CD4-positive, alpha-beta T cell treated with Interleukin-10 for 1 hour (primary cell): ENCODE data around the gene MND1.
"Not testable (repeated sequence)": the region's sequence is repeated elsewhere in the genome, so short reads cannot be mapped to it uniquely, and the experiment has no call there.

Experiments used
- DNase-seq: peaks from one replicate; pipeline ENCODE4 v3.0.0-alpha.2; 2020

MND1 gene

DNA sequence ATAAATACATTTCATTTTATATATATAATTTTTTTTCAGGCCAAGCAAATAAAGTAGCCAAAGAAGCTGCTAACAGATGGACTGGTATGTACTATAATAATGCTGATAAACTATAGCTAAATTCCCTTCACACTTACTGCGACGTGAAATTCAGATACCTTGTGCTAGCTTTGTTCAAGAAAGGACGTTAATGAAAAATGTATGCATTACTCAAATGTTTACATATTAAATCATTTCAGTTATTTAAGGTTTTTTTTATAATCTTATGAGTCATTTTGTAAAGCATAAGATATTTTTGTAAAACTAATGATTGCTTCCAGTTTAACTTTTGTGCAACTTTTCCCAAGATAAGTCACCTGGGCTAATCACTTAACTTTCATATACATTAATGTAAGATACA is 64.4 kb downstream of the MND1 start:
- no peak for DNase-seq

GRCh38 chr4:153409412-153409811 is 64.9 kb downstream of the MND1 start:
- DNase-seq: no peak

DNA sequence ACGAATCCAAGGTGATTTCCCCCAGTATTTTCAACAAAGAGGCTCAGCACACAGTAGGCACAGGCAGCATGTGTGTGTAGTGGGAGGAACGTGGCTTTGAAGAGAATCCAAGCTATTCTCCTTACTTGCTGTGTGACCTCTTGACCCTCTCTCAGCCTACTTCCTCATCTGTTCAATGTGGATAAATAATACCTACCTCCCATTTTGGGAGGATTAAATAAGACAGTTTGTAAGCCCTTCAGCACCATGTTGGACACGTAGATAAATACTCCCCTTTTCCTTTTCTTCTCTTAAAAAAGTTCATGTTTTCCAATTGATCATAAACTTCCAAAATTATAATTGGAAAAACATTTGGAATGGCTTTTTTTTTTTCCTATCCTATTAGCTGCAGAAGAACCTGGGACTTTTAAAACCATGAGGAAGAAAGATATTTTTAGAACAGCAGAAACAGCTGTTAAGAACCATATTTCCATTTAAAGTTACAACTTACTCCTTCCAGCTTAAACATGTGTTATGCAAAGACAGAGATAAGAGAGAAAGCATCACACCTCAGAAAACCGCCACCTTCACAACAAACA is 65.5 kb downstream of the MND1 start:
- DNase-seq: no peak

GRCh38 chr4:153413842-153414241 is 69.4 kb downstream of the MND1 start:
- no peak for DNase-seq

GRCh38 chr4:153416456-153416855 is 72.0 kb downstream of the MND1 start:
- DNase-seq: not testable (repeated sequence)

- no peak for DNase-seq
Measured at GRCh38 chr4:153418121-153418520, 73.6 kb downstream of the MND1 start.

- no peak for DNase-seq
Measured at GRCh38 chr4:153418558-153418957, 74.1 kb downstream of the MND1 start.

GRCh38 chr4:153419029-153419428 is 74.5 kb downstream of the MND1 start:
- no peak for DNase-seq

DNA sequence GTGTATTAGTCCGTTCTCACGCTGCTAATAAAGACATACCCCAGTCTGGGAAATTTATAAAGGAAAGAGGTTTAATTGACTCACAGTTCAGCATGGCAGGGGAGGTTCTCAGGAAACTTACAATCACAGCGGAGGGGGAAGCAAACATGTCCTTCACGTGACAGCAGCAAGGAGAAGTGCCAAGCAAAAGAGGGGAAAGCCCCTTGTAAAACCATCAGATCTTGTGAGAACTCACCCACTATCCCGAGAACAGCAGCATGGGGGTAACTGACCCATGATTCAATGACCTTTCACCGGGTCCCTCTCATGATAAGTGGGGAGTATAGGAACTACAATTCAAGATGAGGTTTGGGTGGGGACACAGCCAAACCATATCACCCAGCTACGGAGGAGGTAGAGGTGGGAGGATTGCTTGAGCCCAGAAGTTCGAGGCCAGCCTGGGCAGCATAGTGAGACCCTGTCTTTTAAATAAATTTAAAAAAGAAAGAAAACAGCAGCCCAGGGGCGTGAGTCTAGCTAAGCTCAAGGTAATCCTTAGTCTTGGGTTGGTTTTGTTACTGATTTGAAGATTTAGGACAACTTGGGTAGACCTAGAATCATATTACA is 75.3 kb downstream of the MND1 start:
- no peak for DNase-seq

DNA sequence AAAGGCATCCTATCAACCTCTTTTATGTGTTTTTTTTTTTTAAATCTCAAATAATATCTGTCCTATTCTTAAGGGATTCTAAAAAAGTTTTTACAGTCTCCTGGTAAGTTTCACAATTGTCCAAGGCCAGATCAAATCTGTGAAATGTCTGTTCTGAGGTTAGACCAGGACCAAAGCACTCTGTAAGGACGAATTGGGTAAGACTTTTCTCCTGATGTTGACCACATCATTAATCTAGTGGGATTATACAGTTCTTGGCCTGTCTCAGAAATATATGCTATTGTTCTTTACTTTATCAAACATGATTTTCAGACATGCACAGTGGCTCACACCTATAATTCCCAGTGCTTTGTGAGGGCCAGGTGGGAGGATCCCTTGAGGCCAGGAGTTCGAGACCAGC is 75.9 kb downstream of the MND1 start:
- no peak for DNase-seq

DNA sequence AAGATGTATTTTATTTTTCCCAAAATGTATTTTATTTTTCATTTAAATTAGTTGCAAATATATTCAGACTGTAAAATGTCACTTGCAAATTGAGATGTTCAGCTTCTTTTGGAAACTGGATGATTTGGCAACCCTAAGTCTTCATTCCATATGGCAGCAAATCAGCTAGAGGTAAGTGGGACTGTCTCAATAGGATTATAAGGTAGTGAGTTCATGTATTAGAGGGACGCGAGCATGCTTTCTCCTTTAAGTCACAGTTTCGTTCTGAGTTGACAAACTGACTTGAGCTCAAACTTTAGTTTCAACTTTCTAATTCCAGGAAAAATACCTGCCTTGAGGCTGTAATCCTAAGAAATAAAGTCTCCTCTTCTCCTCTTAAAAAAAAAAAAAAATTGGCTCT is 77.5 kb downstream of the MND1 start:
- no peak for DNase-seq

DNA sequence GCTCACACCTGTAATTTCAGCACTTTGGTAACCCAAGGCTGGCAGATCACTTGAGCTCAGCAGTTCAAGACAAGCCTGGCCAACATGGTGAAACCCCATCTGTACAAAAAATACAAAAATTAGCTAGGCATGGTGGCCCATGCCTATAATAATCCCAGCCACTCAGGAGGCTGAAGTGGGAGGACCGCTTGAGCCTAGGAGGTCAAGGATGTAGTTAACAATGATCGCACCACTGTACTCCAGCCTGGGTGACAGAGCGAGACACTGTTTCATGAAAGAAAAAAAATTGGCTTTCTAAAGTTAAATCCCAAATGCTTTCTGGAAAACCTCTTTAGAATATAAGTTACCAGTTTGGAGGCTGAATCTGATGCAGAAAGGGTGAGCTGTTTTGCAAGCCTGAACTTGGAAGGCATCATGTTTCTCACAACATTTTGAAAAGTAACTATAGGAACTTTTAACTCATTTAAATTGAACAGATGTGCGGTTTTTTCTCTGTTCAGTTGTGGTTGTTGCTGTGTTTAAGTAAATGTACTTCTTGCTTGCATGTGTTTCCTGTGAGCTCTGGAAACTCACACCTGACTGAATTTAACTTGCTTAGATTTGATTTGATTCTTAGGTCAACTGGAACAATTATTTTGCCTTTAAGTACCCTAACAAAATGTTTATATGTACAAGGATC is 81.9 kb downstream of the MND1 start:
- DNase-seq: peak; percentile 46

DNA sequence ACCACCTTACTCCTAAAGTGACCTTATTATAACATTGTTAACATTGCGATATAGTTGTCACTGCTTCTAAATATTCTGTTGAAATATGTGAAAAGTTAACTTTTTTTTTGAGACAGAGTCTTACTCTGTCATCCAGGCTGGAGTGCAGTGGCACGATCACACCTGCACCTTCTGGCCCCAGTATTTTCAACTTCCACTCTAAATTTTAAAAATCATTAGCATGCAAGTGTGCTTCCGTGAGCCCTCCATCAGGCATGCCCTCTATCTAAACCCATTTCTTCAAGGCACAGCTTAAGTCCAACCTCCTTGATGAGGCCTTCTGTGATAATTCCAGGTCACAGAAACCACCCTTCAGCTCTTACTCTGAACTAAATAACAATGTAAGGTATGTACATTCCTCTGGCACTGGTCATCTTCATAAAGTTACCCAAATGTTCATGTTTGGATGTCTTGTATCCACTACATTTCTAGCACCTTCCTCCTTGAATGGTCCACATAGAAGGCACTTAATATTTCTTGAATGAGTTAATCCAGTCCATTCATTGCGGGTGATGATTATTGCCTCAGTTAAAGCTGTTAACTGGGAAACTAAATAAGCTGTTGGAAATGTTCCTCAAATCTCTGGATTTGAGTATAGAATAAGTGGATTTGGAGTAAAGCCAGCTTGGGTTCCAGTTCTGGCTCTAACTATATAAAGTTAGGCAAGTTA is 83.0 kb downstream of the MND1 start:
- DNase-seq: no peak

GRCh38 chr4:153428941-153429475 is 84.5 kb downstream of the MND1 start:
- no peak for DNase-seq

GRCh38 chr4:153432965-153433753 is 88.7 kb downstream of the MND1 start:
- DNase-seq: peak; percentile 86

DNA sequence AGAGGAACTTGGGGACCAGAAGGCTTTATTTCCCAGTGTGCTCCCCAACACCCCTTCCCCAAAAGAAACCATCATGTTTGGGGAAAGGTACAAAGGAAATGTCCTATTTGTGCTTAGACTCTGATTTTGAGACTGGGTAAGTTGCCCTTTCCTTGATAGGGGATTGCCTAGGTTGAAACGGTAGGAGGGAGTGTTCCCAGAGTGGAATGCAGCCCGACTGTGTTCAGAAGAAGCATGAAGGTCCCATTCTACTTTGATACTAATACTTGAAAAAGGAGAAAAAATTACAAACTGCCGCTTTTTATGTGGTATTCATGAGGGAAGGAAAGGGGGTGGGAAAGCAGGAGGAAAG is 89.2 kb downstream of the MND1 start:
- DNase-seq: no peak

DNA sequence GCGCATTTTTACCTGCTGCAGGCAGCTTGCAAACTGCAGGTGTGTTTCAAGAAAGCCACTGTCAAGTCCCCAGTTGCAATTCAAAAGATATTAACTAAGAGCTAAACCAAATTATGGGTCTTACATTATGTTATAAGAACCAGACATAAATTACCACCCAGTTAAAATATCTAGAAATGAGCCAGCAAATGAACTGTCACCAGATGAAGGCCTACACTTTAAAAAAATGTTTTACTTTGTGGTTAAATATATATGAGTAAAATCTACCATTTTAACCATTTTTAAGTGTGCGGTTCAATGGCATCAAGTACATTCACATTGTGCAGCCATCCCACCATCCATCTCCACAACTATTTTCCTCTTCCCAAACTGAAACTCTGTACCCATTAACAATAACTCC is 89.7 kb downstream of the MND1 start:
- DNase-seq: no peak

- peak; percentile 64 for DNase-seq
Measured at GRCh38 chr4:153438916-153439756, 94.6 kb downstream of the MND1 start.

- DNase-seq: no peak
Measured at GRCh38 chr4:153439831-153440230, 95.3 kb downstream of the MND1 start.

DNA sequence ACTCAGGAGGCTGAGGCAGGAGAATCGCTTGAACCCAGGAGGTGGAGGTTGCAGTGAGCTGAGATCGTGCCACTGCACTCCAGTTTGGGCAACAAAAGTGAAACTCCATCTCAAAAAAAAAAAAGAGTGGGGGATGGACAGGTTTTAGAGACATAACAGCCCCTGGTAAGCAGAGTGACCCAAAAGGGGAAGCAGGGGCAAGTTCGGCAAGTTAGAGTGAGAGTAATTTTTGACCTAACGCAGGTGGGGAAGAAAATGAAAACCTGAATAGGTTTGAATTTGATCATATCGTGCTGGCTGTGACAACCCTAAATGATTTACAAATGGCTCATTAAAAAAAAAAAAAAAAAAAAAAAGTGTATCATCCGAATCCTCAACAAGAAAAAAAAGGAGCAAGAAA is 96.0 kb downstream of the MND1 start:
- DNase-seq: no peak

- DNase-seq: no peak
Measured at GRCh38 chr4:153447175-153447905, 102.9 kb downstream of the MND1 start.
